Upper lobe of right lung (tissue), 1 donor: ENCODE measurements around the gene AHI1. TPM values are rescaled to one million over a fixed set of nuclear protein-coding genes. Genes with fewer than 3 reads are reported as not detected.

Source experiments
- ATAC-seq: fragments of 200-7000 bp; cut with Tn5 transposase; one replicate; pipeline ENCODE4 v1.9.1; 2020; ENCODE audit warnings: mild to moderate bottlenecking, moderate library complexity
- DNase-seq: peaks from one replicate; pipeline ENCODE4 v3.0.0-alpha.2; 2020
- H3K27ac ChIP-seq: fragments of 200-600 bp; one replicate; pipeline ENCODE4 v1.8.0; 2022
- H3K27me3 ChIP-seq: fragments of 200-600 bp; one replicate; pipeline ENCODE4 v1.8.0; 2022; ENCODE audit warnings: mild to moderate bottlenecking
- H3K36me3 ChIP-seq: fragments of 200-600 bp; one replicate; pipeline ENCODE4 v1.8.0; 2022
- H3K4me1 ChIP-seq: fragments of 200-600 bp; one replicate; pipeline ENCODE4 v1.8.0; 2022
- H3K4me3 ChIP-seq: fragments of 200-600 bp; one replicate; pipeline ENCODE4 v1.8.0; 2022; ENCODE audit warnings: mild to moderate bottlenecking
- H3K9me3 ChIP-seq: fragments of 200-600 bp; one replicate; pipeline ENCODE4 v1.8.0; 2022
- intact Hi-C: fragments of 100-400 bp; cut with DNase I; formaldehyde crosslinking; loops from one replicate; pipeline ENCODE4 v1.11.0; 2022
- total RNA-seq: library from RNA; stranded (reverse); fragmentation: NEBNext Ultra II Directional; extraction: Animal tissue kit (Norgen Biotek cat#: 25700); gene quantifications from one replicate; pipeline ENCODE4 v1.2.1, GENCODE V29; 2021
- TF ChIP-seq, protein P1 (sequence below): fragments of 200-600 bp; IDR thresholded peaks from one replicate; pipeline ENCODE4 v1.8.0; 2022; ENCODE audit warnings: antibody characterized with exemption
- donor health status: DM: no; HTN: yes; CAD: no; lungs with severe emphysema.

AHI1 gene
- total RNA-seq, 1 donor from 2014 or later = 33.4 TPM

DNA sequence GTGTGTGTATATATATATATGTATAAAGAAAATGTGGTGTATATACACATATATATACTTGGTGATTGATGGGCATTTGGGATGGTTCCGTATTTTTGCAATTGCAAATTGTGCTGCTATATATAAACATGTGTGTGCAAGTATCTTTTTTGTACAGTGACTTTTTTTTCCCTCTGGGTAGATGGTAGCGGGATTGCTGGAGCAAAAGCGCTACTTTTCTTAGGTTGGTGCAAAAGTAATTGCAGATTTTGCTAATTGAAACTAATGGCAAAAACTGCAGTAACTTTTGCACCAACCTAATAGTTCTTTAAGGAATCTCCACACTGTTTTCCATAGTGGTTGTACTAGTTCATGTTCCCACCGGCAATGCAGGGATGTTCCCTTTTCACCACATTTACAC is 135.4 kb downstream of the AHI1 start:
- TF ChIP-seq, protein P1, sequence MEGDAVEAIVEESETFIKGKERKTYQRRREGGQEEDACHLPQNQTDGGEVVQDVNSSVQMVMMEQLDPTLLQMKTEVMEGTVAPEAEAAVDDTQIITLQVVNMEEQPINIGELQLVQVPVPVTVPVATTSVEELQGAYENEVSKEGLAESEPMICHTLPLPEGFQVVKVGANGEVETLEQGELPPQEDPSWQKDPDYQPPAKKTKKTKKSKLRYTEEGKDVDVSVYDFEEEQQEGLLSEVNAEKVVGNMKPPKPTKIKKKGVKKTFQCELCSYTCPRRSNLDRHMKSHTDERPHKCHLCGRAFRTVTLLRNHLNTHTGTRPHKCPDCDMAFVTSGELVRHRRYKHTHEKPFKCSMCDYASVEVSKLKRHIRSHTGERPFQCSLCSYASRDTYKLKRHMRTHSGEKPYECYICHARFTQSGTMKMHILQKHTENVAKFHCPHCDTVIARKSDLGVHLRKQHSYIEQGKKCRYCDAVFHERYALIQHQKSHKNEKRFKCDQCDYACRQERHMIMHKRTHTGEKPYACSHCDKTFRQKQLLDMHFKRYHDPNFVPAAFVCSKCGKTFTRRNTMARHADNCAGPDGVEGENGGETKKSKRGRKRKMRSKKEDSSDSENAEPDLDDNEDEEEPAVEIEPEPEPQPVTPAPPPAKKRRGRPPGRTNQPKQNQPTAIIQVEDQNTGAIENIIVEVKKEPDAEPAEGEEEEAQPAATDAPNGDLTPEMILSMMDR = no peak
- intact Hi-C loops = no loop called here

DNA sequence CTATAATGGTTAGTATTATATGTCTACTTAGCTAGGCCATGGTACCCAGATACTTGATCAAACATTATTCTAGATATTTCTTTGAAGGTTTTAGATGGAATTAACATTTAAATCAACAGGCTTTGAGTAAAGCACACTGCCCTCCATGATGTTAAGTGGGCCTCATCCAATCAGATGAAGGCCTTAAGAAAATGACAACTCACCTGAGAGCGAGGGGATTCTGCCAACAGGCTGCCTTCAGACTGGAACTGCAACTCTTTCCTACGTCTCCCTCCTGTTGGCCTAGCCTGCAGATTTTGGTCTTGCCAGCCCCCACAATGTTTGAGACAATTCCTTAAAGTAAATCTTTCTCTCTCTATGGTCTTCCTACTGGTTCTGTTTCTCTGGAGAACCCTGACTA is 137.3 kb downstream of the AHI1 start:
- Histone ChIP-seq H3K36me3 (no peaks in the 10 kb centered on the region), H3K27ac (no peak overlapping the region), H3K9me3 (no peaks in the 10 kb centered on the region), H3K4me3 (no peak overlapping the region), H3K4me1 (no peaks in the 10 kb centered on the region), H3K27me3 (no peaks in the 10 kb centered on the region)
- ATAC-seq = no peak
- DNase-seq = no peak
- TF ChIP-seq, protein P1 = no peak
- intact Hi-C loops = no loop called here

More for the DNA sequence above, 135.4 kb downstream of the AHI1 start:
- no peak overlapping the region for H3K27ac ChIP-seq
- no peaks in the 10 kb centered on the region for H3K27me3 ChIP-seq
- H3K4me3 ChIP-seq = no peak overlapping the region
- ATAC-seq (no peak), DNase-seq (no peak)
- no peaks in the 10 kb centered on the region for H3K9me3 ChIP-seq
- no peaks in the 10 kb centered on the region for H3K36me3 ChIP-seq
- H3K4me1 ChIP-seq = no peaks in the 10 kb centered on the region

DNA sequence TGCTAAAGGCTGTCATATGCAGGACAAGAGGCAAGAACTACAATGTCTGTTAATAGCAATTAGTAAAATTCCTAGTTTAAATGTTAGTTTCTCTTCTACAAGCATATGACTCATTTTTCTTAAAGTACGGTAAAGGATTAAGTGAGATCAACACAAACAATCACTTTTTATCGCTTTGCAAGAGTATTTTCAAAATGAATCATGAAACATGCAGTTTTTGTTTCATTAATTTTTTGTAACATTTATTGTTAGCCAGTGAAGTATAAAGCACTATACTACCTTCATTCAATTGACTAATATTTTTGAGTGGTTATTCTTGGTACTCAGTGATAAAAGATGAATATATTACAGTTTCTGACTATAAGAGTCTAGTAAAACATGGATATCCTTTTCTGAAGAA is 138.6 kb downstream of the AHI1 start:
- intact Hi-C loops = no loop called here
- Histone ChIP-seq H3K4me1 (no peaks in the 10 kb centered on the region), H3K36me3 (no peaks in the 10 kb centered on the region), H3K27ac (no peak overlapping the region), H3K4me3 (no peak overlapping the region), H3K27me3 (no peaks in the 10 kb centered on the region), H3K9me3 (no peaks in the 10 kb centered on the region)
- ATAC-seq (no peak), DNase-seq (no peak)
- TF ChIP-seq, protein P1 = no peak

DNA sequence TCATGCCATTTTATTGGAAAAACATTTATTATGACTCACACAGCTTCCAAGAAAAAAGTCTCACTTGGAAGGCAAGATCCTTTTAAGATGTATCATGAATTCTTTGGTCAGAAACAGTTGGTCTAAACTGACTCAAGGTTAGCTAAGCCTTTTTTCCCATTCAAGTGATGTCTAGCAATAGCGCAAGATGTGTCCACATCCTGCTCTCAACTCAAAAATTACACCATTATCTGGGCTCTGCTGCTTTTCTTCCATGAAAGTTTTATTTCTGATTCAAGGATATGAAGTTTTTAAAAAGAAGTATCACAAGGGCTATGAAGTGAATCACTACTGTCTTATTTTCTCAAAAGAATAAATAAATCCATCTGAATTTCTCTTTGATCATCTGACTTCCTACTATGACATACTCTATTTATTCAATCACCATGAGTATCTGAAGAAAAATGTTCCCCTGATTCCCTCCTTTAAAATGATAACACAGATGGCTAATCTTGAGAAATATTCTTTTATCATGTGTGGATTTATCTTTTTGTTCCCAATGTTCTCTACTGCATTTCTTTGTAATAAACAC is 139.2 kb downstream of the AHI1 start:
- H3K9me3 ChIP-seq = no peaks in the 10 kb centered on the region
- H3K27ac ChIP-seq = no peak overlapping the region
- intact Hi-C loops = no loop called here
- no peak for DNase-seq
- ATAC-seq = no peak
- TF ChIP-seq, protein P1 = no peak
- no peaks in the 10 kb centered on the region for H3K36me3 ChIP-seq
- H3K4me1 ChIP-seq = no peaks in the 10 kb centered on the region
- no peak overlapping the region for H3K4me3 ChIP-seq
- H3K27me3 ChIP-seq = no peaks in the 10 kb centered on the region

DNA sequence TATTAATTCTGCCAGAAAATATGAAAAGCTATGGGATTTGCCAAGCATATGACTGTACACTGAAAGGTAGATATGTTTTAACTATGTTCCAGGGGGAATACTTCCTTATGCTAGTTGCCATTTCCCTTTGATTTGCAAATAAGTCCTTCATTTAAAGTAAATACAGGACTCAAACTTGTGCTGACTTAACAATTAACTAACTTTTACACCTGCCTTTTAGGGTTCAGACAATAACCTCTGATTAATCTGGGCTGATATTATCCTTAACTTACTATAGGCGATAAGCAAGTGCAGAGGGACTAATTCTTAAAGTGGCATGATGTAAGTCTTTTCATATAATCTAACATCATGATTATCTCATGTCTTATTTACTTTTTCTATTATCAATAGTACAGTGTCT is 143.1 kb downstream of the AHI1 start:
- H3K27ac ChIP-seq = no peak overlapping the region
- ATAC-seq = no peak
- TF ChIP-seq, protein P1 = no peak
- H3K36me3 ChIP-seq = no peaks in the 10 kb centered on the region
- H3K4me1 ChIP-seq = no peaks in the 10 kb centered on the region
- intact Hi-C loops = no loop called here
- no peaks in the 10 kb centered on the region for H3K9me3 ChIP-seq
- no peak overlapping the region for H3K4me3 ChIP-seq
- DNase-seq = no peak
- H3K27me3 ChIP-seq = no peaks in the 10 kb centered on the region

DNA sequence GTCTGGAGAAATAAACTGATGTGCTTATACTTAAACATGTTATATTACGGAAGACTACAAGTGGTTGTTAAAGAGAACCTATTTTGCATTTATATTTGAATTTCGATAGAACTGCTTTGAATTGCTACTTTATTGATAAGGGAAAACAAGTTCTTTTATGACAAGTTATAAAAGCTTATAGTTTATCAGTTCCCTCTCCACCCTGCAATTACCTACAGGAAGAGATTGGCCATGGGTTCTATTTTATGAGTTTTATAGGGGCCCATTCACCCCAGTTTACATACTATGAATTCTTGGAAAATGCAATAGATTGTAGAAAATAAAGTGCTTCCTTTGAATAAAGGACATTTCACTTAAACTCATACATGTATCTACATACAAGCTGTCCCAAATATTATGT is 144.4 kb downstream of the AHI1 start:
- ATAC-seq (no peak), DNase-seq (no peak)
- Histone ChIP-seq H3K36me3 (no peaks in the 10 kb centered on the region), H3K27ac (no peak overlapping the region), H3K4me3 (no peak overlapping the region), H3K4me1 (no peaks in the 10 kb centered on the region), H3K9me3 (no peaks in the 10 kb centered on the region), H3K27me3 (no peaks in the 10 kb centered on the region)
- intact Hi-C loops = no loop called here
- TF ChIP-seq, protein P1 = no peak
